ENCODE data around the gene NRIP1. TPM values are rescaled to one million over a fixed set of nuclear protein-coding genes. Genes with fewer than 3 reads are reported as not detected.

NRIP1 gene
- total and polyA plus RNA-seq, 12 donors, result 8.0 to 75.8 (median 46.0) TPM

- Histone ChIP-seq H3K36me3 (replicated peaks in 1 of 2) (no peaks in the 10 kb centered on the region), H3K4me3 (no peak overlapping the region), H3K27me3 (no peaks in the 10 kb centered on the region), H3K4me1 (replicated peaks in 1 of 2) (peaks cover 7 to 13% of the 10 kb centered on the region in 2 donors), H3K27ac (no peak overlapping the region), H3K9me3 (replicated peaks in 1 of 3) (no peaks in the 10 kb centered on the region)
- no peak for DNase-seq
- WGBS, 4 donors, result 85 to 88% (median 87%) methylated on average over 6 of the region's 6 CpGs
- TF ChIP-seq CTCF (IDR thresholded peaks at IDR 0.05) (no peak), POLR2A (IDR thresholded peaks at IDR 0.05) (no peak)
- intact Hi-C loops (cut with DNase I), result no loop called here
Measured at GRCh38 chr21:15022608-15023261, 42.1 kb downstream of the NRIP1 start.

GRCh38 chr21:15020797-15021196 lies 44.0 kb downstream of the NRIP1 start:
- no peaks in the 10 kb centered on the region for H3K9me3 ChIP-seq (replicated peaks in 1 of 3)
- TF ChIP-seq CTCF (IDR thresholded peaks at IDR 0.05), result no peak
- no peak for TF ChIP-seq POLR2A (IDR thresholded peaks at IDR 0.05)
- intact Hi-C loops (cut with DNase I), result no loop called here
- no peaks in the 10 kb centered on the region for H3K36me3 ChIP-seq (replicated peaks in 1 of 2)
- H3K27ac ChIP-seq, result no peak overlapping the region
- no peak overlapping the region for H3K4me3 ChIP-seq
- no peak for DNase-seq
- H3K27me3 ChIP-seq, result no peaks in the 10 kb centered on the region
- peaks cover 7 to 10% of the 10 kb centered on the region in 2 donors for H3K4me1 ChIP-seq (replicated peaks in 1 of 2)

- no peaks in the 10 kb centered on the region for H3K27me3 ChIP-seq
- no peak overlapping the region for H3K4me3 ChIP-seq
- 85 to 90% (median 89%) methylated on average over 2 of the region's 2 CpGs for WGBS, 4 donors
- intact Hi-C loops (cut with DNase I), result no loop called here
- no peaks in the 10 kb centered on the region for H3K36me3 ChIP-seq (replicated peaks in 1 of 2)
- H3K27ac ChIP-seq, result no peak overlapping the region
- H3K9me3 ChIP-seq (replicated peaks in 1 of 3), result no peaks in the 10 kb centered on the region
- H3K4me1 ChIP-seq (replicated peaks in 1 of 2), result peaks cover 7 to 13% of the 10 kb centered on the region in 2 donors
- no peak for DNase-seq
- TF ChIP-seq CTCF (IDR thresholded peaks at IDR 0.05) (no peak), POLR2A (IDR thresholded peaks at IDR 0.05) (no peak)
Measured at GRCh38 chr21:15018382-15018781, 46.4 kb downstream of the NRIP1 start.

GRCh38 chr21:15015622-15016471 lies 49.0 kb downstream of the NRIP1 start:
- H3K36me3 ChIP-seq (replicated peaks in 1 of 2), result no peaks in the 10 kb centered on the region
- no peak for DNase-seq
- no peaks in the 10 kb centered on the region for H3K27me3 ChIP-seq
- 81 to 89% (median 83%) methylated on average over 5 of the region's 5 CpGs for WGBS, 4 donors
- no peak overlapping the region for H3K27ac ChIP-seq
- peaks cover 7 to 13% of the 10 kb centered on the region in 2 donors for H3K4me1 ChIP-seq (replicated peaks in 1 of 2)
- no peak for TF ChIP-seq CTCF (IDR thresholded peaks at IDR 0.05)
- no peaks in the 10 kb centered on the region for H3K9me3 ChIP-seq (replicated peaks in 1 of 3)
- intact Hi-C loops (cut with DNase I), result no loop called here
- H3K4me3 ChIP-seq, result no peak overlapping the region
